IMR-90 (cell line): ENCODE data around the gene METTL1. TPM values are rescaled to one million over a fixed set of nuclear protein-coding genes. Genes with fewer than 3 reads are reported as not detected.

Experiments used
- ATAC-seq: fragments of 200-7000 bp; cut with Tn5 transposase; 2 replicates; pipeline ENCODE4 v1.9.1; 2020; ENCODE audit warnings: low read depth, mild to moderate bottlenecking, moderate library complexity
- BruUV-seq: library from RNA; stranded (reverse); fragments of 400-500 nt; replicated peaks from 2 replicates; lab custom pipeline; 2021; lab: Mats Ljungman, UMichigan
- CTCF ChIA-PET: fragments of 300-600 bp; formaldehyde crosslinking; extraction: SDS; loops from one replicate; lab custom pipeline; 2021; ENCODE audit warnings: antibody characterized with exemption; lab: Yijun Ruan, JAX
- POLR2A ChIA-PET: fragments of 300-600 bp; sonication (Branson Sonifier 250); formaldehyde crosslinking; loops from one replicate; lab custom pipeline; 2022; ENCODE audit warnings: antibody characterized with exemption; ENCODE audit not compliant: unreplicated experiment; lab: Charles Lee
- DNase-seq: peaks from one replicate; pipeline ENCODE4 v3.0.0; 2013
- H2AFZ ChIP-seq: replicated peaks from 2 replicates; pipeline ENCODE3; 2013; ENCODE audit warnings: low read length, mild to moderate bottlenecking; ENCODE audit not compliant: poor library complexity
- H2AK5ac ChIP-seq: 2 replicates; pipeline ENCODE4 v1.6.1; 2013; ENCODE audit warnings: low read depth, low read length, inconsistent platforms
- H2AK9ac ChIP-seq: replicated peaks from 2 replicates; pipeline ENCODE3; 2013; ENCODE audit warnings: mild to moderate bottlenecking, low read depth, low read length, moderate library complexity; ENCODE audit not compliant: poor library complexity
- H2BK120ac ChIP-seq: 2 replicates; pipeline ENCODE4 v1.6.1; 2013; ENCODE audit warnings: low read depth, low read length, inconsistent platforms
- H2BK15ac ChIP-seq: 3 replicates; pipeline ENCODE4 v1.6.1; 2013; ENCODE audit warnings: low read depth, low read length, inconsistent platforms
- H2BK20ac ChIP-seq: 2 replicates; pipeline ENCODE4 v1.6.1; 2013; ENCODE audit warnings: low read depth, mild to moderate bottlenecking, inconsistent platforms, low read length, moderate library complexity
- H2BK5ac ChIP-seq: 2 replicates; pipeline ENCODE4 v1.6.1; 2013; ENCODE audit warnings: mild to moderate bottlenecking, low read depth, low read length, inconsistent platforms; ENCODE audit not compliant: poor library complexity, severe bottlenecking
- H3K14ac ChIP-seq: replicated peaks from 2 replicates; pipeline ENCODE4 v1.6.1; 2013; ENCODE audit warnings: low read depth, low read length, inconsistent platforms
- H3K18ac ChIP-seq: 2 replicates; pipeline ENCODE4 v1.6.1; 2013; ENCODE audit warnings: low read depth, low read length, control low read depth
- H3K23ac ChIP-seq: 2 replicates; pipeline ENCODE4 v1.6.1; 2013; ENCODE audit warnings: low read depth, low read length, inconsistent platforms
- H3K27ac ChIP-seq: 2 replicates; pipeline ENCODE4 v1.5.1; 2013; ENCODE audit warnings: mild to moderate bottlenecking, control low read depth, low read length; ENCODE audit not compliant: insufficient read depth
- H3K27me3 ChIP-seq: 2 replicates; pipeline ENCODE4 v1.6.1; 2013; ENCODE audit warnings: low read length; ENCODE audit not compliant: control insufficient read depth, insufficient read depth
- H3K36me3 ChIP-seq: 2 replicates; pipeline ENCODE4 v1.6.1; 2013; ENCODE audit warnings: low read length, mixed read lengths; ENCODE audit not compliant: control insufficient read depth, insufficient read depth
- H3K4ac ChIP-seq: 2 replicates; pipeline ENCODE4 v1.6.1; 2013; ENCODE audit warnings: low read depth, low read length, inconsistent platforms
- H3K4me1 ChIP-seq: 2 replicates; pipeline ENCODE4 v1.6.1; 2013; ENCODE audit warnings: low read length, mixed read lengths; ENCODE audit not compliant: control insufficient read depth, insufficient read depth
- H3K4me2 ChIP-seq: 2 replicates; pipeline ENCODE4 v1.6.1; 2013; ENCODE audit warnings: low read depth, mild to moderate bottlenecking, control low read depth, low read length, moderate library complexity
- H3K4me3 ChIP-seq: 2 replicates; pipeline ENCODE4 v1.5.1; 2013; ENCODE audit warnings: low read depth, mild to moderate bottlenecking, control low read depth, low read length, moderate library complexity; ENCODE audit not compliant: insufficient read depth
- H3K56ac ChIP-seq: 2 replicates; pipeline ENCODE4 v1.6.1; 2013; ENCODE audit warnings: low read length, inconsistent platforms; ENCODE audit not compliant: insufficient read depth; ENCODE audit errors: extremely low read depth
- H3K79me1 ChIP-seq, 2 experiments: 2 replicates each; pipeline ENCODE4 v1.6.1; 2013; ENCODE audit warnings: low read length in 2 of 2, inconsistent platforms in 1 of 2, low read depth in 1 of 2
- H3K9ac ChIP-seq: 2 replicates; pipeline ENCODE4 v1.6.1; 2013; ENCODE audit warnings: low read depth, low read length, control low read depth
- H3K9me1 ChIP-seq: 2 replicates; pipeline ENCODE4 v1.6.1; 2013; ENCODE audit warnings: low read length, inconsistent platforms; ENCODE audit not compliant: insufficient read depth
- H3K9me3 ChIP-seq: 2 replicates; pipeline ENCODE4 v1.6.1; 2013; ENCODE audit warnings: low read length; ENCODE audit not compliant: control insufficient read depth, insufficient read depth
- H4K20me1 ChIP-seq: 2 replicates; pipeline ENCODE4 v1.6.1; 2013; ENCODE audit warnings: low read length, inconsistent platforms; ENCODE audit not compliant: insufficient read depth
- H4K5ac ChIP-seq: 2 replicates; pipeline ENCODE4 v1.6.1; 2013; ENCODE audit warnings: mild to moderate bottlenecking, low read depth, low read length, control low read depth
- H4K8ac ChIP-seq, 2 experiments: 2 replicates each; pipeline ENCODE4 v1.6.1; 2013; ENCODE audit warnings: low read depth in 2 of 2, low read length in 2 of 2, control low read depth in 1 of 2, inconsistent platforms in 1 of 2
- H4K91ac ChIP-seq: 2 replicates; pipeline ENCODE4 v1.6.1; 2013; ENCODE audit warnings: low read depth, low read length, inconsistent platforms; ENCODE audit not compliant: insufficient read depth
- BHLHE40 ChIP-seq: fragments of 150-350 bp; IDR thresholded peaks from 2 replicates; pipeline ENCODE4 v1.6.1; 2016; ENCODE audit warnings: mild to moderate bottlenecking, low read depth, low read length
- CEBPB ChIP-seq: IDR thresholded peaks from 2 replicates; pipeline ENCODE4 v1.6.1; 2012; ENCODE audit warnings: low read depth, low read length, improper control_type of control experiment
- CHD1 ChIP-seq: IDR thresholded peaks from 2 replicates; pipeline ENCODE4 v1.6.1; 2012; ENCODE audit warnings: low read depth, low read length, improper control_type of control experiment
- FOS ChIP-seq: fragments of 150-350 bp; IDR thresholded peaks from 2 replicates; pipeline ENCODE4 v1.6.1; 2016; ENCODE audit warnings: low read depth, low read length
- MAFK ChIP-seq: IDR thresholded peaks from 2 replicates; pipeline ENCODE4 v1.6.1; 2012; ENCODE audit warnings: low read depth, low read length, improper control_type of control experiment
- MAZ ChIP-seq: IDR thresholded peaks from 2 replicates; pipeline ENCODE4 v1.6.1; 2012; ENCODE audit warnings: low read depth, mild to moderate bottlenecking, low read length, improper control_type of control experiment, moderate library complexity, borderline replicate concordance
- NFE2L2 ChIP-seq: fragments of 150-350 bp; IDR thresholded peaks from 2 replicates; pipeline ENCODE4 v1.6.1; 2016; ENCODE audit warnings: low read depth, mild to moderate bottlenecking, low read length
- POLR2A ChIP-seq: IDR thresholded peaks from 2 replicates; pipeline ENCODE4 v1.6.1; 2012; ENCODE audit warnings: mild to moderate bottlenecking, low read depth, low read length
- RAD21 ChIP-seq: IDR thresholded peaks from 2 replicates; pipeline ENCODE4 v1.6.1; 2012; ENCODE audit warnings: low read length, improper control_type of control experiment
- RCOR1 ChIP-seq: IDR thresholded peaks from 2 replicates; pipeline ENCODE4 v1.6.1; 2012; ENCODE audit warnings: mild to moderate bottlenecking, low read length, improper control_type of control experiment; ENCODE audit not compliant: insufficient replicate concordance
- RFX5 ChIP-seq: IDR thresholded peaks from 2 replicates; pipeline ENCODE4 v1.8.0; 2012; ENCODE audit warnings: low read depth, mild to moderate bottlenecking, low read length, moderate library complexity
- SMC3 ChIP-seq: fragments of 150-350 bp; IDR thresholded peaks from 2 replicates; pipeline ENCODE4 v1.6.1; 2016; ENCODE audit warnings: low read depth, mild to moderate bottlenecking, antibody characterized with exemption, low read length, moderate library complexity
- WGBS, 2 experiments: methylation state at CpG; one replicate each; pipeline versions ENCODE4 v1.1.5 to v1.1.7; 2013; ENCODE audit warnings: missing lambda C conversion rate in 2 of 2; ENCODE audit not compliant: insufficient read length in 1 of 2; ENCODE audit errors: extremely low coverage in 2 of 2; 5-methylcytosine and 5-hydroxymethylcytosine counted together
- dilution Hi-C: fragments of 300-500 bp; cut with HindIII; formaldehyde crosslinking; loops from one replicate; pipeline ENCODE4 v1.14.3; 2018; ENCODE audit warnings: low sequenced_read_pairs; ENCODE audit not compliant: unreplicated experiment
- in situ Hi-C: fragments of 300-500 bp; cut with MboI; formaldehyde crosslinking; loops from 3 replicates; pipeline ENCODE4 v1.14.3; 2019; ENCODE audit warnings: low sequenced_read_pairs, inconsistent platforms, mixed read lengths
- intact Hi-C: fragments of 100-400 bp; cut with micrococcal nuclease; formaldehyde crosslinking; loops from 2 replicates; pipeline ENCODE4 v1.10.0; 2022
- polyA plus RNA-seq, 3 experiments: library from polyadenylated mRNA; depleted of rRNA; stranded (reverse); fragments of >200 nt; gene quantifications; 2 replicates each; pipeline ENCODE4 v1.2.3, GENCODE V29; 2012; ENCODE audit warnings: low replicate concordance in 1 of 3
- total RNA-seq: library from RNA; depleted of rRNA; stranded (reverse); fragments of >200 nt; gene quantifications from 2 replicates; pipeline ENCODE4 v1.2.3, GENCODE V29; 2012
- TF ChIP-seq, protein P1 (sequence below): fragments of 150-350 bp; IDR thresholded peaks from 2 replicates; pipeline ENCODE4 v1.6.1; 2016; ENCODE audit warnings: low read depth, mild to moderate bottlenecking, low read length, moderate library complexity, borderline replicate concordance

METTL1 gene
- total and polyA plus RNA-seq, 2 of the 4 experiments (the other 2 are of a cell fraction): 12.4 to 27.5 TPM

DNA sequence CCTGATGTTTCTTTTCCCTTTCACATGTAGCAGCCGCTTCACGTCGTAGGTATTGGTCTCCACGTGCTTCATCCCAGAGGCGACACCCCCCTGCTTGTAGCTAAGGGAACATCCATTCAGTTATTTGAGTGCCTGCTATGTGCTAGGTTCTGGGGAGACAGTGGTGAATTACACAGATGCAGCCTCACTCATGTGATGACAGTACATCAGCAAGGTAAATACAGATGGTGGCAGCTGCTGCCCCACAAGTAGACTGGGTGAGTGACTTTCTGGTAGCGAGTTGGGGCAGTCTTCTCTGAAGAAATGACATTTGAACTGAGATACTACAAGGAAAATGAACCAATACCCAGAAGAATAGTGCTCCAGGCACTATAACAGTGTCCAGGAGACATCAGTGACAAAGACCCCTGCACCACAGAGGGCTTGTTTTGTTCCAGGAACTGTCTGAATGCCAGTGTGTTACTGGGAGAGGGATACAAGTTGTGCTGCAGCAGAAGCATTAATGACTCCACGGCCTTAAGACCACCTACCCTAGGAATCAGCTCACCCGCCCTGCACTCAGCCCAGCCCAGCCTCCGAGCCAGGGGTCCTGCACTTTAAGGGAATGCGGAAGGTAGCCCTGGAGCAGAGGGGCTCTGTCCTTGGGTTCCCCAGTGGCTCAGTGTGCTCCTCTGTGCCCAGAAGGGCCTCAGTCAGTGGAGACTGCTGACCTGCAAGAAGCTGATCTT is 39.3 kb upstream of the METTL1 start (continued):
- TF ChIP-seq MAFK (no peak), NFE2L2 (no peak), RCOR1 (no peak), POLR2A (no peak), RAD21 (no peak), BHLHE40 (no peak), CEBPB (no peak), FOS (no peak), CHD1 (no peak)

DNA sequence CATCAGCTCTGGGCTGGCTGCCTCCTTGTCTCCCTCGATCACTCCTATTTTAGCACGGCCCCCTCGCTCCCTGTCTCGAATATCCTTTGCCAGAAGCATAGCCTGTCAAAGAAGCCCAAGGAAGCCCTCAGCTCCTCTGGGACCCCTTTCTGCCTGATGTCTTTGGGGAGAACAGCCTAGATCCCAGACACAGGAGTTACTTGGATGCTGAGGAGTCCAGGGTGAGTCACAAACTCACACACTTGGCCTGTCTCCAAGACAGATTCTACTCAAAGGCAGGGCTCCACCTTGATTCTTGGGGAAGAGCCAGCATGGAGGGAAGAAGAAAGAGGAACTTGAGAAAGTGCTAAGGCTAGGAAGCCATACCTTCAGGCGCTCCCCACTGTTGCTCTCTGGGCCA is 38.5 kb upstream of the METTL1 start:
- dilution Hi-C loops (no loop called here), intact Hi-C loops (no loop called here), in situ Hi-C loops (no loop called here)
- Histone ChIP-seq H2BK15ac (no peak overlapping the region), H3K27ac (no peak overlapping the region), H3K4me3 (no peak overlapping the region), H3K4me2 (no peak overlapping the region), H2BK120ac (no peak overlapping the region), H3K18ac (no peak overlapping the region), H2AFZ (no peak overlapping the region), H3K23ac (no peak overlapping the region), H4K20me1 (no peaks in the 10 kb centered on the region; the same call in 1 of the 2 replicates), H3K14ac (no peak overlapping the region), H3K36me3 (peaks cover 43% of the 10 kb centered on the region), H4K91ac (no peak overlapping the region), H3K9me1 (peaks cover 5% of the 10 kb centered on the region), H3K9ac (no peak overlapping the region), H3K79me1 (no peaks in the 10 kb centered on the region), H2BK20ac (no peak overlapping the region), H3K4me1 (peaks cover 3% of the 10 kb centered on the region; the same call in 1 of the 2 replicates), H2BK5ac (no peak overlapping the region), H3K56ac (no peak overlapping the region), H3K27me3 (no peaks in the 10 kb centered on the region), H2AK9ac (no peak overlapping the region), H4K5ac (no peak overlapping the region), H3K9me3 (no peaks in the 10 kb centered on the region), H2AK5ac (no peak overlapping the region), H4K8ac (no peak overlapping the region), H3K4ac (no peak overlapping the region)
- TF ChIP-seq MAFK (no peak), RAD21 (no peak), MAZ (no peak), CHD1 (no peak), NFE2L2 (no peak), FOS (no peak), SMC3 (no peak), RFX5 (no peak), BHLHE40 (no peak), RCOR1 (no peak), POLR2A (no peak), CEBPB (no peak)
- TF ChIP-seq, protein P1, sequence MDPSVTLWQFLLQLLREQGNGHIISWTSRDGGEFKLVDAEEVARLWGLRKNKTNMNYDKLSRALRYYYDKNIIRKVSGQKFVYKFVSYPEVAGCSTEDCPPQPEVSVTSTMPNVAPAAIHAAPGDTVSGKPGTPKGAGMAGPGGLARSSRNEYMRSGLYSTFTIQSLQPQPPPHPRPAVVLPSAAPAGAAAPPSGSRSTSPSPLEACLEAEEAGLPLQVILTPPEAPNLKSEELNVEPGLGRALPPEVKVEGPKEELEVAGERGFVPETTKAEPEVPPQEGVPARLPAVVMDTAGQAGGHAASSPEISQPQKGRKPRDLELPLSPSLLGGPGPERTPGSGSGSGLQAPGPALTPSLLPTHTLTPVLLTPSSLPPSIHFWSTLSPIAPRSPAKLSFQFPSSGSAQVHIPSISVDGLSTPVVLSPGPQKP: no peak
- DNase-seq (peak; percentile 73), ATAC-seq (no peak)
- WGBS, 2 experiments: 95% methylated on average over 3 of the region's 5 CpGs; no CpG with 5 or more reads in 1 of the 2 experiments
- BruUV-seq: no TSS peak
- POLR2A ChIA-PET: no interaction called here
- CTCF ChIA-PET: no interaction called here
